HG03108 (cell line): ENCODE measurements around the gene ACP7.
"Not testable (repeated sequence)": the region's sequence is repeated elsewhere in the genome, so short reads cannot be mapped to it uniquely, and the experiment has no call there.

Experiments used
- ATAC-seq: cut with Tn5 transposase; IDR thresholded peaks from one replicate; pipeline ENCODE4 v1.9.1; 2021; ENCODE audit warnings: moderate library complexity; ENCODE audit not compliant: unreplicated experiment

The ACP7 gene

DNA sequence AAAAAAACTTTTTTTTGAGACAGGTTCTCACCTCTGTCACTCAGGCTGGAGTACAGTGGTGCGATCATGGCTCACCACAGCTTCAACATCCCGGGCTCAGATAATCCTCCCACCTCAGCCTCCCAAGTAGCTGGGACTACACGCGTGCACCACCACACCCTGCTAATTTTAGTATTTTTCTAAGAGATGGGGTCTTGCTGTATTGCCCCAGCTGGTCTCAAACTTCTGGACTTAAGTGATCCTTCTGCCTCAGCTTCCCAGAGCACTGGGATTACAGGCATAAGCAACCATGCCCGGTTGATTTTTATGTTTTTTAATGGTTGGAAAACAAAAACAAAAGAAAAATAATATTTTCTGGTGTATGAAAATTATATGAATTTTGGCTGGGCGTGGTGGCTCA, 9.2 kb upstream of the ACP7 start:
- ATAC-seq: no peak

DNA sequence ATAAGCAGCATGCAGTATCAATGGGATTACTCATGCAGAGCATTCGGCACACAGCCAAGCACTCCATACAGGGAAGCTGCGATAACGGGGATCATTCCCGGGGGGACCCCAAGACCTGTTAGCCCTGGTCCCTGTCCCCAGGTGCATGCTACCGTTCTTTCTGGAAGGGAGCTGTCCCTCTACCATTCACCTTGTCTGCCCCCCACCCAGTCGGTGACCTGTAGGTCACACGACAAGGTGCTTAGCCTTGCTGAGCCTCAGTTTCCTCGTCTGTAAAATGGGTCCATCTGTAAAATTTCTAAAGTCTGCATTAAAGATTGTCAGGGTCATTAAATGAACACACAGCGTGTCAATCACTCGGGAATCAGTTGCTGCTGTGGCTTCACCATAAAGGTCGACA, 6.8 kb upstream of the ACP7 start:
- no peak for ATAC-seq

DNA sequence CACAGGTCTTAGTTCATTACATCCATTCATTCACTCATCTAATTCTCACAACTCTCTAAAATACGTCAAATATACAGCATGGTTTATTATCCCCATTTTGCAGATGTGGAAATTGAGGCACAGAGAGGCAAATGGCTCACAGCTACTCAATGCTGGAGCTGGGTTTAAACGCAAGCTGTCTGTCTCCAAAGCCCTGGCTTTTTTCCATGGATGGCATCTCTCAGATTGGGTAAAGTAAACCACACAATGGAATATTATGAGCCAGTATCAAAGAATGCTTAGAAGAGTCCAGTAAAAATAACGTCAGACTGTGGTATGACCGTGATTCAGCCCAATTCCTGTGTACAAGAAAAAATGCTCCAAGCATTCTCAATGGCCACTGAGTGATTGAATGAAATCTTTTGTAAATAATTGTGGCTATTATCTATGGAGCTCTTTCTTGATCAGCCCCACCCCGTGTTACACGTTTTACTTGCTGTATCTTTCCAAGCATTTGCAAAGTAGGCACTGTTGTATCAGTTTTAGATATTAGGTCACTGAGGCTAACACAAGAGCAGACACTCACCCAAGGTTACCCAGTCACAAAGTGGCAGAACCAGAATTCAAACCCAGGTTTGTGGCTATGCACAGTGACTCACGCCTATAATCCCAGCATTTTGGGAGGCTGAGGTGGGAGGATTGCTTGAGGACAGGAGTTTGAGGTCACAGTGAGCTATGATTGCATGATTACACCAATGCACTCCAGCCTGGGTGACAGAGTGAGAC, 5.5 kb upstream of the ACP7 start:
- no peak for ATAC-seq

DNA sequence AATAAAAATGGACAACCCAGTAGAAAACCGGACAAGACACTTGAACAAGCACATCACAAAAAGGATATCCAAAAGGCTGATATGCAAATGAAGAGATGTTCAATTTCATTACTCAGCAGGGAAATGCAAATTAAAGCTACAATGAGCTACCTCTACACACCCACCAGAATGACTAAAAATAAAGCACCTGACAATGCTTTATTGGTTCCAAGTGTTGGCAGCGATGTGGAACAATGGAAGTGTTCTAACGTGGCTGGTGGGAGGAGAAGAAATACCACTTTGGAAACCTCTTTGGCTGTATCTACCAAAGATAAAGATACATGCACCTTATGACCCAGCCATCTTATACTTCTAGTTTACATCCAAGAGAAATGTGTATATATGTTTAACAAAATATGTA, 3.7 kb upstream of the ACP7 start:
- no peak for ATAC-seq

DNA sequence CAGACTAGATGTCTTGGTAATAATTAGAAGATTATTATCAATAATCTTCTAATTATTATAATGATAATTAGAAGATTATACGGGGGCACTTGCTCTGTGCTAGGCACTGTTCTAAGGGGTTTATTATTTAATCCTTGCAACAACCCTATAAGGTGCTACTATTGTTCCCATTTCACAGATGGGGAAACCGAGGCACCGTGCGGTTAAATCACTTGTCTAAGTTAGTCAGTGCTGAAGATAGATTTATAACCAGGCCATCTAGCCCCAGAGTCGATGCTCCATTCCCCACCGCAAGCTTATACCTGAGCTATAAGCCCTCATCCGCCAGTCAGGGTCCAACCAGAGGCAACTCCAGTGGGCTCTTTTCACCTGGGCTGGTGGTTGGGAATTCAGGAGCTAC, 2.0 kb upstream of the ACP7 start:
- no peak for ATAC-seq

DNA sequence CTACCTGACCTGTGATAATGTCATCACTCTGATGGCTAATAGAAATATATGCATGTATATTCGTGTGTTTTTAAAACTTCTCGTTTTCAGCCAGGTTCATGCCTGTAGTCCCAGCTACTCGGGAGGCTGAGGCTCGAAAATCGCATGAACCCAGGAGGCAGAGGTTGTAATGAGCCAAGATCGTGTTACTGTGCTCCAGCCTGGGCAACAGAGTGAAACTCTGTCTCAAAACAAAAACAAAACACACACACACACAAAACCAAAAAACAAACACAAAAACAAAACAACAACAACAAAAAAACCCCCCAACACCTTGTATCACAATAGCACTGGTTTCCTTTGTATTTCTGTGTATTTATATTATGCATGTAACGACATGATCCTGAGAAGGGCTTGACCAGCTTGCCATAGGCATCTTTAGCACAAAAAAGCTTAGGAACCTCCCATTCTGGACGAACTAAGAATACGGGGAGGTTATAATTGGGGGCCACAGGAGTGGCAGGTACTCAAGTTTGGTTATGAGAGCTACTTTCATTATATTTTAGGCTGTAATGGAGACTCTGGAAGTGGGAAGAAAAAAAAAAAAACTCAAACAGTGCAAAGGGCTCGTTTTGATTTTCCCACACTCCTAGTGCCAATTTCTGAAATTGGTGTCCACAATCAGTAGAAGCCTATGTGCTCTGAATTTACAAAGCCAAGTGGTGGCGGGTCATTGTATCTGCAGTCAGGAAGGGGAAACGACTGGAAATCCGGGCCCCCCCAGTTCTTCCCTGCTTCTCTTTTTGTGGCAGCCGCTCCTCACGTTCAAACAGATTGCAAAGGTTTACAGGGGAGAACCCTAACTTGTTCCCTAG, 1.2 kb upstream of the ACP7 start:
- no peak for ATAC-seq

DNA sequence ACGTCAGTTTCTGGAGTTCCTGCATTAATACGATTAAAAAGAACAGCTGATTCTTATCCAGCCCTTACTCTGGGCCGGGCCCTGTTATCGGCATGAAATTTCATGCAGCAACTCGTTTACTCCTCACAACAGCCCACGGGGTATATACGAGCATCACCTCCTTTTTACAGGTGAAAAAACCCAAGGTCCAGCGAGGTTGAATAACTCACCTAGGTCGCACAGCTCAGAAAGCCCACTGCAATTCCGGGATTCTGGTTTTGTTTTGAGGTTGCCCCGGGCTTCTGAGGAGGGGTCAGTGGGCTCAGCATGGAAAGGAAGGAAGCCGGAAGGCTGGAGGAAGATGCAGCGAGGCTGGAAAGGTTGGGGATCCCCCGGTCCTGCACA, 577 bp upstream of the ACP7 start:
- ATAC-seq: no peak

DNA sequence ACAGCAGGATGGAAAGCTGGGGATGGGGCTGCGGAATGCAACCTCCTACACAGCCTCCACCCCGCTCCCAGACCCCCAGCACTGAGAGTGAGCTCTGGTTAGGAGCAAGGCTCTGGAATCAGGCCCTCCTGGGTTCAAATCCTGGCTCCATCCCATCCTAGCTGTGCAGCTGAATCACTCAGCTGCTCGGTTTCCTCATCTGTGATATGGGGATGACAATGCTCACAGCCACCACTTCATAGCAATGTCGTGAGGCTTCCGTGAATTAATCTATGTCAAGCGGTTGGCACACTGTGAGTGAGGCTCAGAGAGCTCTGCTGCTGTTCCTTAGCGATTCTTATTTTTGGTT, 538 bp downstream of the ACP7 start:
- ATAC-seq: no peak

DNA sequence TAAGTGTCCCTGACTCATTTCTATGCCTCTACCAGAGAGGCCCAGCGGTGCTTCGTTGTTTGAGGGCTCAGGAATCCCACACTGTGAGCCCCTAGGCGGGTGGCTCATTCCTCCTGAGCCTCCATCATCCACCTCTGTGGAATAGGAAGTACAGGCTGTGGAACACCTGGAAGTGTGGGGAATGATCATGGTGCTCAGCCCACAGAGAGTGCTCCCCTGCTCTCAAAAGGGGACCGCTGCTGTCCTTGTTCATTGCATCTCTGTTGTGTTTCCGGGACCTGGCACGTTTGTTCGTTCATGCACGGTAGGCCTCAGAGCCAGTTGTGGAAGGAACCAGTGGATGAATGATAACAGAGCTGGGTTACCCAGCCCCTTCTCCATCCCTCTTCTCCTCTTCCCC, 1.2 kb downstream of the ACP7 start:
- no peak for ATAC-seq

DNA sequence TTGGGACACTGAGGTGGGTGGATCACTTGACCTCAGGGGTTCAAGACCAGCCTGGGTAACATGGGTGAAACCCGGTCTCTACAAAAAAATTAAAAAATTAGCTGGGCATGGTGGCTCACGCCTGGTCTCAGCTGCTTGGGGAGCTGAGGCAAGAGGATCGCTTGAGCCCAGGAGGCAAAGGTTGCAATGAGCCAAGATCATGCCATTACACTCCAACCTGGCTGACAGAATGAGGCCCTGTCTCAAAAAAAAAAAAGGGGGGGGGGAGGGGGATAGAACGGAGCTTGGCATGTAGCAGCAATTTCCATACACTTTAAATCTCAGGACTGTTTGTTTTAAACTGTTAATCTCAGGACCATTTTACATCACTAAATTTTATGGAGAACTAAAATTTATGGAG, 2.2 kb downstream of the ACP7 start:
- no peak for ATAC-seq

DNA sequence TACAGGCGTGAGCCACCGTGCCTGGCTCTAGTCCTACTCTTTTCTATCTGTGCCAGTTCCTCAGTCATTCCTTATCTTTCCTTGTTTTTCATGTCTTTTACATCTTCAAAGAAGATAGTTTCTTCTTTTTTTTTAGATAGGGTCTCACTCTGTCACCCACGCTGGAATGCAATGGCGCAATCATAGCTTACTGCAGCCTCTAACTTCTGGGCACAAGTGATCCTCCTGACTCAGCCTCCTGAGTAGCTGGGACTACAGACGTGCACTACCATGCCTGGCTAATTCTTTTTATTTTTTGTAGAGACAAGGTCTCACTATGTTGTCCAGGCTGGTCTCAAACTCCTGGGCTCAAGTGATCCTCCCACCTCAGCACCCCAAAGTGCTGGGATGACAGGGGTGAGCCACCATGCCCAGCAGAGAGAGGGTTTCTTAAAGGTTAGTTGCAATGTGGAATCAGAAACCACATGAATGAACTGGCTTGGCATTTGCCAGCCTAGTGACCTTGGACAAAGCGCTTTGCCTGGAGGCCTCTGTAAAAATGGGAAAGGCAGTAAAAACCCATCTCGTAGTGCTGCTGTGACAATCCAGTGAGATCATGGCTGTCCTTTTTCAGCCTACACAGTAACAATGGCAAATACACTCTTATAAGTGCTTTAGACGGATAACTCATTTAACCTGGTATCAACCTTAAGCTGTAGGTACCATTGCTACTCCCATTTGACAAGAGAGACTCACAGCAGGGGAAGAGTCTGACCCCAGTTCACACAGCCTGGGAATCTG, 3.9 kb downstream of the ACP7 start:
- ATAC-seq: no peak

DNA sequence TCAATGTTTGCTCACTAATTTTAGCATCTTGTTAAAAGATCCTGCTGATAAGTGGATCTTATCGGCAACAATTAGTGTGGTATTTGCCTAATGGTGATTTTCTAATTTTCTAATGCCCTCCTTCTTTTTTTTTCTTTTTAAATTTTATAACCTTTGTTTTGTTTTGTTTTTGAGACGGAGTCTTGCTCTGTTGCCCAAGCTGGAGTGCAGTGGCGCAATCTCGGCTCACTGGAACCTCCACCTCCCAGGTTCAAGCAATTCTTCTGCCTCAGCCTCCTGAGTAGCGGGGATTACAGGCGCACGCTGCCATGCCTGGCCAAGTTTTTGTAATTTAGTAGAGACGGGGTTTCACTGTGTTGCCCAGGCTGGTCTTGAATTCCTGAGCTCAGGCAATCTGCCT, 5.8 kb downstream of the ACP7 start:
- not testable (repeated sequence) for ATAC-seq

DNA sequence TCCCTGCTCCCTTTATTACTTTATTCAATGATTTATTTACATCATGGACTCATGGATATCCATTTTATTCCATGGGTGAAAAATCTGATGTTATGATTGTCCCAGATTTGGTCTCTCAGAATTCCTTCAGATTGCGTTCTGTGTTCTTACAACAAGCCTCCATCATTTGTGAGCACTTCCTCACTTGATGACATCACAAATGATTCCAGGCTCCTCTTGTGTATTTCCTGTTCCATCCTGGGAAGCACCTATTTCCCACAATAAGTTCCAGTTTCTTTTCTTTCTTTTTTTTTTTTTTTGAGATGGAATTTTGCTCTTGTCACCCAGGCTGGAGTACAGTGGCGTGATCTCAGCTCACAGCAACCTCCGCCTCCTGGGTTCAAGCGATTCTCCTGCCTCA, 6.7 kb downstream of the ACP7 start:
- ATAC-seq: no peak

DNA sequence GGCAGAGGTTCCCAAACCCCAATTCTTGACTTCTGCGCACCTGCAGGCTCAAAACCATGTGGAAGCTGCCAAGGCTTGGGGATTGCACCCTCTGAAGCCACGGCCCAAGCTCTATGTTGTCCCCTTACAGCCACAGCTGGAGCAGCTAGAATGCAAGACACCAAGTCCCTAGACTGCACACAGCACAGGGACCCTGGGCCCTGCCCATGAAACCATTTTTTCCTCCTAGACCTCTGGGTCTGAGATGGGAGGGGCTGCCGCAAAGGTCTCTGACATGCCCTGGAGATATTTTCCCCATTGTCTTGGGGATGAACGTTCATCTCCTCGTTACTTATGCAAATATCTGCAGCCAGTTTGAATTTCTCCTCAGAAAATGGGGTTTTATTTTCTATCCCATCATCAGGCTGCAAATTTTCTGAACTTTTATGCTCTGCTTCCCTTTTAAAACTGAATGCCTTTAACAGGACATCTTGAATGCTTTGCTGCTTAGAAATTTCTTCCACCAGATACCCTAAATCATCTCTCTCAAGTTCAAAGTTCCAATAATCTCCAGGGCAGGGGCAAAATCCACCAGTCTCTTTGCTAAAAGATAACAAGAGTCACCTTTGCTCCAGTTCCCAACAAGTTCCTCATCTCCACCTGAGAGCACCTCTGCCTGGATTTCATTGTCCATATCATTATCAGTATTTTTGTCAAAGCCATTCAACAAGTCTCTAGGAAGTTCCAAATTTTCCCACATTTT, 11.8 kb downstream of the ACP7 start:
- ATAC-seq: not testable (repeated sequence)

DNA sequence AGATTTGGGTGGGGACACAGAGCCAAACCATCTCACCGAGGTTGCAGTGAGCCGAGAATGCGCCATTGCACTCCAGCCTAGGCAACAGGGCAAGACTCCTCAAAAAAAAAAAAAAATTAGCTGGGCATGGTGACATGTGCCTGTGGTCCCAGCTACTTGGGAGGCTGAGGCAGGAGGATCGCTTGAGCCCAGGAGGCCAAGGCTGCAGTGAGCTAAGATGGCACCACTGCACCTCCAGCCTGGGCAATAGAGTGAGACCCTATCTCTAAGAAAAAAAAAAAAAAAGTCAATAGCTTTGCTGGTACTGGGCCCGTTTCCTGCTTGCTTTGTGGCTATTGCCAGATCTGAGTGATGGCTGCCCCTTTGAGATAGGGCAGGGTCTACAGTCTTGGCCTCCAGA, 13.1 kb downstream of the ACP7 start:
- no peak for ATAC-seq

DNA sequence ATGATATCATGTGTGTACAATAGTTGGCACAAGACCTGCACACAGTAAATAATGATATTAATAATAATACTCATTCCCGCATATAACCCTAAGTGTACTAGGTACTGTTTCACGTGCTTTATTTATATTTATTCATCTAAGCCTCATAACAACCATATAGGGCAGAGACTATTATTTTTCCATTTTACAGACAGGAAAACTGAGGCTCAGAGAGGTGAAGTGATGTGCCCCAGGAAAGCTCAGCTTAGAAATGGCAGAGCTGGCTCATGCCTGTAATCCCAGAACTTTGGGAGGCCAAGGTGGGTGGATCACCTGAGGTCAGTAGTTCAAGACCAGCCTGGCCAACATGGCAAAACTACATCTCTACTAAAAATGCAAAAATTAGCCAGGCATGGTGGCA, 13.6 kb downstream of the ACP7 start:
- no peak for ATAC-seq

DNA sequence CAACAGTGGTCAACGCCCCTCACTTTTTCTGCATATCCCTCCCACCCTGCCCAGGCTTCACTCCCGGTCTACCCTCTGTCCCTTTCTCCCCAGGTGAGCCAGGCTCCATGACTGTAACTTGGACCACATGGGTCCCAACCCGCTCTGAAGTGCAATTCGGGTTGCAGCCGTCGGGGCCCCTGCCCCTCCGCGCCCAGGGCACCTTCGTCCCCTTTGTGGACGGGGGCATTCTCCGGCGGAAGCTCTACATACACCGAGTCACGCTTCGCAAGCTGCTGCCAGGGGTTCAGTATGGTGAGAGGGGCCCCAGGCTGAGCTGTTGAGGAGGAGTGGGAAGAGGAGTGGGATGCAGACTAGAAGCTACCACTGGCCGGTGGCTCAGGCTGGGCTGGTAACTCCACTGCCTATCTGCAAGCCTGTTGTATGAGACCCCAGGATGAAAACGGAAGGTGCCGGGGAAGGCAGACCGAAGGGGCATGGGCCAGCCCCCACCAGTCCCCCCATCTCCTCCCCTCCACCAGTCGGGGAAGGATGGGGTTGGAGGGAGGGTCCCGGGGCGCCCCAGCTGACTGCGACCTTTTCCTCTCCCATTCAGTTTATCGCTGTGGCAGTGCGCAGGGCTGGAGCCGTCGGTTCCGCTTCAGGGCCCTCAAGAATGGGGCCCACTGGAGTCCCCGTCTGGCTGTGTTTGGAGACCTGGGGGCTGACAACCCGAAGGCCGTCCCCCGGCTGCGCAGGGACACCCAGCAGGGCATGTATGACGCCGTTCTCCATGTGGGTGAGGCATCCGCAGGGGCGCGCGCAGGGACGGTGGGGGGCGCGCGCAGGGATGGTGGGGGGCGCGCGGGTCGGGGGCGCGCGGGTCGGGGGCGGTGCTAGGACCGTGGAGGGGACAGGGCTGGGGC, 14.4 kb downstream of the ACP7 start:
- no peak for ATAC-seq

DNA sequence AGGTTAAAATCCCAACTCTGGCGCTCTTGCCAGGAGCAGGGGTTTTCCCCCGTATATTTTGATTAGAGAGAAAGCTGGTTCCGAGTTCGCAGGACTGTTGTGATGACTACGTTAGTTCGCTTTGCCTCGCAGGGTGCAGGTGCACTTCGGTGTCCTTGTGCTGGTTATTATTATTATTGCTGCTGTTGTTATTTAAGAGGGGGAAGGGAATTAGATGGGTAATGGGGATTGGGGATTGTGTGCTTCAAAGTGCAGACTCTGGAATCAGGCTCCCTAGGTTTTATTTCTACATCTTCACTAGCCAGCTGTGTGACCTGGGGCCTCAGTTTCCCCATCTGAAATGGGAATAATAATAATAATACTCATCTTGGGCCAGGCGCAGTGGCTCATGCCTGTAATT, 15.2 kb downstream of the ACP7 start:
- ATAC-seq: no peak

DNA sequence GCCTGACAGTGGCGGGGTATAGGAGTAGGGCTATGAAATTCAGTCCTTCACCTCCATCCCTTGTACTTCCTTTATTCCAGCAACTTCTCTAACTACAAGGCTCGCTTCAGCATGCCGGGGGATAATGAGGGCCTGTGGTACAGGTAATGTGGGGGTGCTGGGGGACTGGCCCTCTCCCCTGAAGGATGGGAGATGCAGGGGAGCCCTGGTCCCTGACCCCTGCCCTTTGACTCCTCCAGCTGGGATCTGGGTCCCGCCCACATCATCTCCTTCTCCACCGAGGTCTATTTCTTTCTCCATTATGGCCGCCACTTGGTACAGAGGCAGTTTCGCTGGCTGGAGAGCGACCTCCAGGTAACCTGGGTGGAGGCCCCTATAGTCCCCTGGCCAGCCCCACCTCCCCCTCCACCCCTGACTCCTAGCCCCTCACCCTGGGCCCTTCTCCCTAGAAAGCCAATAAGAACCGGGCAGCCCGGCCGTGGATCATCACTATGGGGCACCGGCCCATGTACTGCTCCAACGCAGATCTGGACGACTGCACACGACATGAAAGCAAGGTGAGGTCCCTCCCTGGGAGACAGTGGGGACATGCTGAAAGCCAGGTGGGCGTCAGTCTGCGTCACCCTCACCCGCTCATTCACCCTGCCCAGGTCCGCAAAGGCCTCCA, 16.5 kb downstream of the ACP7 start:
- ATAC-seq: no peak

DNA sequence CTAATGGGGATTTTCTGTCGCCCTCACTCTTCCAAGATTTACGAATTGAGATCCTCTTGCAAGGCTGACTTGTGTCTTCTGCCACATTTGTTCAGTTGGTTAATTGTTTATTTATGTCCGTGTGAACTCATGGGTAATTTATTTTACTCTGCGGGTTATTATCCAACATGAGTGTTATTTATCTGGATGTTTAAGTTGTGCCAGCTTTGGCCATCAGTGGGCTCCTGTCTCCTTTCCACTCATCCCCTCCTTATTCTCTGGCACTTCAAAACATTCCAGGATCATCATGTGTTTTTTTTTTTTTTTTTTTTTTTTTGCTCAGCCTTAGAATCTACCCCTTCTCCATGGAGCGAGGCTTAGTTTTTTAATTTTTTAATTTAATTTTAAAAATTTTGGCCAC, 19.0 kb downstream of the ACP7 start:
- ATAC-seq: no peak
